Mesenchymal stem cell (in vitro differentiated cells and primary cell): ENCODE results near the gene BABAM2.

Experiments
- DNase-seq: peaks from one replicate; pipeline ENCODE4 v3.0.0-alpha.2; 2013
- H2AFZ ChIP-seq: one replicate; pipeline ENCODE4 v1.6.1; 2013; ENCODE audit warnings: low read depth, mild to moderate bottlenecking, control low read depth, inconsistent platforms, low read length, moderate library complexity
- H2AK5ac ChIP-seq: 2 replicates; pipeline ENCODE4 v1.6.1; 2013; ENCODE audit warnings: low read length, moderate library complexity, mild to moderate bottlenecking, inconsistent platforms; ENCODE audit not compliant: severe bottlenecking
- H2BK120ac ChIP-seq: one replicate; pipeline ENCODE4 v1.6.1; 2013; ENCODE audit warnings: low read depth, mild to moderate bottlenecking, inconsistent platforms, low read length, moderate library complexity
- H2BK12ac ChIP-seq, 2 experiments: one replicate each; pipeline ENCODE4 v1.6.1; 2013; ENCODE audit warnings: inconsistent platforms in 2 of 2, low read length in 2 of 2, mild to moderate bottlenecking in 2 of 2, moderate library complexity in 2 of 2, control low read depth in 1 of 2
- H2BK15ac ChIP-seq: one replicate; pipeline ENCODE4 v1.6.1; 2013; ENCODE audit warnings: mild to moderate bottlenecking, low read depth, inconsistent platforms; ENCODE audit not compliant: poor library complexity, severe bottlenecking
- H2BK5ac ChIP-seq: 2 replicates; pipeline ENCODE4 v1.6.1; 2013; ENCODE audit warnings: low read depth, mild to moderate bottlenecking, low read length, control low read depth, inconsistent platforms; ENCODE audit not compliant: poor library complexity, severe bottlenecking
- H3K14ac ChIP-seq, 2 experiments: one replicate each; pipeline ENCODE4 v1.6.1; 2013; ENCODE audit warnings: inconsistent platforms in 2 of 2, low read length in 2 of 2, control low read depth in 1 of 2, mild to moderate bottlenecking in 1 of 2, moderate library complexity in 1 of 2
- H3K18ac ChIP-seq, 2 experiments: one replicate each; pipeline ENCODE4 v1.6.1; 2013; ENCODE audit warnings: inconsistent platforms in 2 of 2, low read length in 2 of 2, control low read depth in 1 of 2, low read depth in 1 of 2, mild to moderate bottlenecking in 1 of 2
- H3K23ac ChIP-seq, 2 experiments: one replicate each; pipeline ENCODE4 v1.6.1; 2013; ENCODE audit warnings: inconsistent platforms in 2 of 2, low read length in 2 of 2, mild to moderate bottlenecking in 2 of 2, moderate library complexity in 2 of 2, control low read depth in 1 of 2
- H3K27ac ChIP-seq: 2 replicates; pipeline ENCODE4 v1.5.1; 2013; ENCODE audit warnings: mild to moderate bottlenecking, moderate library complexity, low read length, control low read depth, inconsistent platforms; ENCODE audit not compliant: poor library complexity, severe bottlenecking
- H3K27me3 ChIP-seq, 2 experiments: 2 replicates each; pipeline versions ENCODE4 v1.6.1 to v1.7.0; 2013; ENCODE audit warnings: low read length in 2 of 2, mild to moderate bottlenecking in 2 of 2, moderate library complexity in 2 of 2, control low read depth in 1 of 2, inconsistent platforms in 1 of 2; ENCODE audit not compliant: control insufficient read depth in 1 of 2, insufficient read depth in 1 of 2
- H3K36me3 ChIP-seq, 2 experiments: 2 replicates each; pipeline versions ENCODE4 v1.6.1 to v1.7.0; 2013; ENCODE audit warnings: low read length in 2 of 2, control low read depth in 1 of 2, inconsistent platforms in 1 of 2, low read depth in 1 of 2, mild to moderate bottlenecking in 1 of 2; ENCODE audit not compliant: insufficient read depth in 2 of 2, control insufficient read depth in 1 of 2
- H3K4ac ChIP-seq, 2 experiments: one replicate each; pipeline ENCODE4 v1.6.1; 2013; ENCODE audit warnings: inconsistent platforms in 2 of 2, low read length in 2 of 2, mild to moderate bottlenecking in 2 of 2, moderate library complexity in 2 of 2, control low read depth in 1 of 2, low read depth in 1 of 2
- H3K4me1 ChIP-seq: 2 replicates; pipeline ENCODE4 v1.6.1; 2013; ENCODE audit warnings: low read depth, low read length, control low read depth; ENCODE audit not compliant: control insufficient read depth, insufficient read depth
- H3K4me2 ChIP-seq: 2 replicates; pipeline ENCODE4 v1.6.1; 2013; ENCODE audit warnings: low read length, mild to moderate bottlenecking, inconsistent platforms; ENCODE audit not compliant: poor library complexity, severe bottlenecking
- H3K4me3 ChIP-seq, 2 experiments: 2 replicates each; pipeline versions ENCODE4 v1.5.1 to v1.7.0; 2013; ENCODE audit warnings: low read length in 2 of 2, mild to moderate bottlenecking in 2 of 2, control low read depth in 1 of 2, low read depth in 1 of 2; ENCODE audit not compliant: insufficient read depth in 1 of 2
- H3K79me1 ChIP-seq: replicated peaks from 2 replicates; pipeline ENCODE4 v1.6.1; 2013; ENCODE audit warnings: mild to moderate bottlenecking, control low read depth, low read length, inconsistent platforms; ENCODE audit not compliant: poor library complexity, severe bottlenecking
- H3K9ac ChIP-seq: 2 replicates; pipeline ENCODE4 v1.7.0; 2013; ENCODE audit warnings: mild to moderate bottlenecking, low read length, moderate library complexity
- H3K9me3 ChIP-seq: 2 replicates; pipeline ENCODE4 v1.7.0; 2013; ENCODE audit warnings: mild to moderate bottlenecking, low read length; ENCODE audit not compliant: control insufficient read depth
- H4K8ac ChIP-seq: one replicate; pipeline ENCODE4 v1.6.1; 2013; ENCODE audit warnings: inconsistent platforms, mild to moderate bottlenecking, low read length, moderate library complexity
- H4K91ac ChIP-seq: one replicate; pipeline ENCODE4 v1.6.1; 2013; ENCODE audit warnings: mild to moderate bottlenecking, low read length, inconsistent platforms
- WGBS: methylation state at CpG from one replicate; pipeline ENCODE4 v1.1.7; 2013; ENCODE audit warnings: mixed read lengths; 5-methylcytosine and 5-hydroxymethylcytosine counted together

The BABAM2 gene

DNA sequence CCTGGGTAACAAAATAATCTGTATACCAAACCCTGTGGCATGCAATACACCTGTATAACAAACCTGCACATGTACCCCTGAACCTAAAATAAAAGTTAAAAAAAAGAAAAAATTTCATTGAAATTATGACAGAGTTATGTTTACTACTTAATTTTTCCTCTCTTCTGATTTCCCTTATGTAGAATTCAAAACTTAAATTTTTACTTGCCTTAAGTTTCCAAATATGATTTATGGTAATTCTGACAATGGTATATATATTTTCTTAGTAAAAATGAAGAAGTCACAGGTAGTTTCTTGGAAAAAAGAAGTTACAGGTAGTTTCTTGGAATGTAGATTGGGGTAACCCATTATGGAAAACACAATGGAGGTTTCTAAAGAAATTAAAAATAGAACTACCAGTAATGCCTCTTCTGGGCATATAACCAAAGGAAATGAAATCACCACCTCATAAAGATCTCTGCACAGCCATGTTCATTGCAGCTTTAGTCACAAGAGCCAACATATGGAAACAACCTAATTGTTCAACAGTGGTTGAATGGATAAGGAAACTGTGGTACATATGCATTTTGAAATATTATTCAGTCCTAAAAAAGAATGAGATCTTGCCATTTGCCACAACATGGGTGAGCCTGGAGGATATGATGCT lies 164.9 kb downstream of the BABAM2 start:
- no peak overlapping the region for H2BK15ac ChIP-seq
- H3K18ac ChIP-seq: no peak overlapping the region
- H3K4me3 ChIP-seq: no peak overlapping the region
- no peak overlapping the region for H4K8ac ChIP-seq
- no peaks in the 10 kb centered on the region for H3K36me3 ChIP-seq
- H4K91ac ChIP-seq: no peak overlapping the region
- no peak for DNase-seq
- H3K9me3 ChIP-seq: no peaks in the 10 kb centered on the region
- H2AFZ ChIP-seq: no peak overlapping the region
- H3K79me1 ChIP-seq: peaks cover 2% of the 10 kb centered on the region
- H2BK5ac ChIP-seq: no peak overlapping the region
- H3K23ac ChIP-seq: no peak overlapping the region
- no peak overlapping the region for H2BK12ac ChIP-seq
- no peaks in the 10 kb centered on the region for H3K4me1 ChIP-seq
- no peak overlapping the region for H2BK120ac ChIP-seq
- no peak overlapping the region for H2AK5ac ChIP-seq
- no peak overlapping the region for H3K4ac ChIP-seq
- no peak overlapping the region for H3K27ac ChIP-seq
- no peak overlapping the region for H3K4me2 ChIP-seq
- no peak overlapping the region for H3K14ac ChIP-seq
- H3K9ac ChIP-seq: no peak overlapping the region
- no peaks in the 10 kb centered on the region for H3K27me3 ChIP-seq

DNA sequence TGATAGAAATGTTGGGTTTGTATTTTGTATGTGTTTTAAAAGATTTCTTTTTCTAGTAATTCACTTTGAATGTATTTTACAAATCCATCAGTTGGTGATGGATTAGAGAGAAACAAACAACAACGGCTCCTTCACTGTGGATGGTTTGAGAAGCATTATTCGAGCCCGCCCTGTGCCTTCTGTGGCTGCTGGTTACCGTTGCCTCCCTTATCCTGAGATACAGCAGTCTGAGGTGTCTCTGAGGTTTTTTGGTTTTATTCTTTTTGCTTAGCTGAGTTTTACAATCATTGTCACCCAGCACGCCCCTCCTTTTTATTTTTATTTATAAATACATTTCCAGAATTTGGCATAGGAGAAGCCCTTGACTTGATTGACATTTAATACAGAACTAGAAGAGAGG lies 168.3 kb downstream of the BABAM2 start:
- Histone ChIP-seq H3K18ac (no peak overlapping the region), H2AK5ac (no peak overlapping the region), H4K91ac (no peak overlapping the region), H3K9ac (no peak overlapping the region), H2BK5ac (no peak overlapping the region), H3K36me3 (no peaks in the 10 kb centered on the region), H3K27ac (no peak overlapping the region), H3K27me3 (no peaks in the 10 kb centered on the region), H3K4ac (no peak overlapping the region), H3K4me2 (no peak overlapping the region), H2BK120ac (no peak overlapping the region), H2BK12ac (no peak overlapping the region), H3K23ac (no peak overlapping the region), H2BK15ac (no peak overlapping the region), H2AFZ (no peak overlapping the region), H3K9me3 (no peaks in the 10 kb centered on the region), H3K4me1 (no peaks in the 10 kb centered on the region), H3K4me3 (no peak overlapping the region), H4K8ac (no peak overlapping the region), H3K79me1 (peaks cover 2% of the 10 kb centered on the region), H3K14ac (no peak overlapping the region)
- WGBS: 95% methylated on average over 3 of the region's 5 CpGs
- no peak for DNase-seq

GRCh38 chr2:28062867-28063266 lies 172.3 kb downstream of the BABAM2 start:
- Histone ChIP-seq H2BK12ac (no peak overlapping the region), H3K4me2 (no peak overlapping the region), H2AK5ac (no peak overlapping the region), H3K27ac (no peak overlapping the region), H2AFZ (no peak overlapping the region), H2BK120ac (no peak overlapping the region), H3K9ac (peak overlapping the region; percentile 2), H3K4me1 (no peaks in the 10 kb centered on the region), H4K91ac (no peak overlapping the region), H3K27me3 (no peaks in the 10 kb centered on the region), H4K8ac (no peak overlapping the region), H3K23ac (no peak overlapping the region), H3K18ac (no peak overlapping the region), H3K9me3 (no peaks in the 10 kb centered on the region), H3K36me3 (peaks cover 0 to 13% of the 10 kb centered on the region in 2 experiments), H2BK5ac (no peak overlapping the region), H3K79me1 (peaks cover 1% of the 10 kb centered on the region), H3K4me3 (no peak overlapping the region), H2BK15ac (no peak overlapping the region), H3K4ac (no peak overlapping the region), H3K14ac (no peak overlapping the region)
- WGBS: no CpG with 5 or more reads among the region's 2 CpGs
- DNase-seq: no peak

DNA sequence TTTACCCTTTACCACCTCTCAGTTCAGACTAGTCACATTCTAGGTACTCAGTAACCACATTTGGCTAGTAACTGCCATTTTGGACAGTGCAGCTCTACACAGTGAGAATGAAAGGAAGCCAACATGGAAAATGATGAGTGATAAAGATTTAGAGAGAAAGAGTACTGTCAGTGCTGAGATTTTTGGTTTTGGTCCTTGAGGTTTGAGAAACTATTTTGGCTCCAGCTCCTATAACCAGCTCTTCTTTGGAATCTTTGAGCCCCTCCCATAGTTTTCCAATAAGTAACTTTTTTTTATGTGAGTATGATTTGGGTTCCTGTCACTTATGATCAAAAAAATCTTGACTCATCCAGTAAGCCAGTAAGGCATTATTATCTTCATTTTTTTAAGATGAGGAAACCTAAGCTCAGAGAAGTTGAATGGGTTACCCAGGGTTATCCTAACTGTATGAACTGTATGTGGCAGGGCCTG lies 173.0 kb downstream of the BABAM2 start:
- Histone ChIP-seq H3K79me1 (peaks cover 1% of the 10 kb centered on the region), H2BK12ac (no peak overlapping the region), H2BK15ac (no peak overlapping the region), H3K9me3 (no peaks in the 10 kb centered on the region), H3K23ac (no peak overlapping the region), H3K4ac (no peak overlapping the region), H2BK5ac (no peak overlapping the region), H3K4me2 (no peak overlapping the region), H3K36me3 (peaks cover 0 to 13% of the 10 kb centered on the region in 2 experiments), H2AK5ac (no peak overlapping the region), H4K91ac (no peak overlapping the region), H2BK120ac (no peak overlapping the region), H3K14ac (no peak overlapping the region), H3K27ac (no peak overlapping the region), H3K4me3 (no peak overlapping the region), H3K4me1 (no peaks in the 10 kb centered on the region), H4K8ac (no peak overlapping the region), H3K27me3 (no peaks in the 10 kb centered on the region), H2AFZ (no peak overlapping the region), H3K18ac (no peak overlapping the region), H3K9ac (peak overlapping the region; percentile 2)
- DNase-seq: no peak
